Mammary epithelial cell (primary cell): Measurements from ENCODE around the gene EXOC6B.

Experiments used
- EZH2 ChIP-seq: IDR thresholded peaks from 2 replicates; pipeline ENCODE4 v1.6.1; 2012; ENCODE audit warnings: low read length, inconsistent platforms, borderline replicate concordance
- TF ChIP-seq, protein P1 (sequence below), 2 donors: IDR thresholded peaks in 1 of 2; conservative IDR thresholded peaks in 1 of 2; 2 replicates each; pipeline ENCODE4 v1.5.1; 2011 to 2012; ENCODE audit warnings: inconsistent platforms in 2 of 2, low read length in 2 of 2, mild to moderate bottlenecking in 2 of 2, control low read depth in 1 of 2, low read depth in 1 of 2; ENCODE audit not compliant: insufficient read depth in 1 of 2; ENCODE audit errors: extremely low read depth in 1 of 2

DNA sequence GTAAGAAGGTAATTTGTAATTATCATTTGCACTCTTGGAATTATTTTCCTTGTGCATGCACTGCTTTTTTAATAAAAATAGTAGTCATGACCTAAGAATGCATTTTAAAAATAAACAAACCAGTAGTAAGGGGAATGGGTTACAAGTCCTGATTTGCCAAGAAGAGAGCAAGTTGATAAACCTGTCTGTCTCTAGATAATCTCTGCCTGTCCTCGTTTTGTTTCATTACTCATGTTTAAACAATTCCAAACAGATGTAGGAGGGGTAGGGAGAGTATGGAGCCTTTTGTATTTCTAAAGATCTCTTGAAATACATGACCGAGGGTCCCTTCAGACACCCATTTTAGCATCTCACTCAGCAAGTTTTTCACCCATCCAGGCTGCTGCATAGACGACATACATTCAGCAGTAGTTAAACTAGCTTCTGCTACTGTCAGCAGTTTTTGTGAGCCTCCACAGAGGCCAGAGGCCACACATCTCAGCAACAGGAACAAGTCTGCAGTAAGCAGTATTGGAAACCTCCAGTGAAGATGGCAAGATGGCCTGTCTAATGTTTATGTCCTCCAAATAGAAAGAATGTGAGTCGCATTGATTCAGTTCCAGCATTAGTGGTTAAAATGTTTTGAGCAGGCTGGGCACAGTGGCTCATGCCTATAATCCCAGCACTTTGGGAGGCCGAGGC, 2.3 kb upstream of the EXOC6B start:
- TF ChIP-seq, protein P1, sequence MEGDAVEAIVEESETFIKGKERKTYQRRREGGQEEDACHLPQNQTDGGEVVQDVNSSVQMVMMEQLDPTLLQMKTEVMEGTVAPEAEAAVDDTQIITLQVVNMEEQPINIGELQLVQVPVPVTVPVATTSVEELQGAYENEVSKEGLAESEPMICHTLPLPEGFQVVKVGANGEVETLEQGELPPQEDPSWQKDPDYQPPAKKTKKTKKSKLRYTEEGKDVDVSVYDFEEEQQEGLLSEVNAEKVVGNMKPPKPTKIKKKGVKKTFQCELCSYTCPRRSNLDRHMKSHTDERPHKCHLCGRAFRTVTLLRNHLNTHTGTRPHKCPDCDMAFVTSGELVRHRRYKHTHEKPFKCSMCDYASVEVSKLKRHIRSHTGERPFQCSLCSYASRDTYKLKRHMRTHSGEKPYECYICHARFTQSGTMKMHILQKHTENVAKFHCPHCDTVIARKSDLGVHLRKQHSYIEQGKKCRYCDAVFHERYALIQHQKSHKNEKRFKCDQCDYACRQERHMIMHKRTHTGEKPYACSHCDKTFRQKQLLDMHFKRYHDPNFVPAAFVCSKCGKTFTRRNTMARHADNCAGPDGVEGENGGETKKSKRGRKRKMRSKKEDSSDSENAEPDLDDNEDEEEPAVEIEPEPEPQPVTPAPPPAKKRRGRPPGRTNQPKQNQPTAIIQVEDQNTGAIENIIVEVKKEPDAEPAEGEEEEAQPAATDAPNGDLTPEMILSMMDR (conservative IDR thresholded peaks at IDR 0.05 in 1 of 2, IDR thresholded peaks at IDR 0.05 in 1 of 2; ENCODE audit: extremely low read depth in 1 of 2, insufficient read depth in 1 of 2, low read depth in 1 of 2, low read length in 2 of 2) = no peak
- TF ChIP-seq EZH2 = no peak
